Stimulated activated CD8-positive, alpha-beta memory T cell treated with anti-CD3 and anti-CD28 coated beads, Interleukin-2, amount 100 ng/mL, for 48 hours (primary cell): Measurements from ENCODE around the gene PTPRT.

Source experiments
- DNase-seq, 2 donors: peaks; one replicate each; pipeline ENCODE4 v3.0.0-alpha.2; 2020; ENCODE audit warnings: low read depth in 2 of 2

Gene PTPRT

GRCh38 chr20:42197599-42197998 lies 992.1 kb downstream of the PTPRT start:
- no peak for DNase-seq

GRCh38 chr20:42193119-42193518 lies 996.6 kb downstream of the PTPRT start:
- no peak for DNase-seq

- DNase-seq = no peak
Observed at GRCh38 chr20:42192321-42192720, 997.4 kb downstream of the PTPRT start.

DNA sequence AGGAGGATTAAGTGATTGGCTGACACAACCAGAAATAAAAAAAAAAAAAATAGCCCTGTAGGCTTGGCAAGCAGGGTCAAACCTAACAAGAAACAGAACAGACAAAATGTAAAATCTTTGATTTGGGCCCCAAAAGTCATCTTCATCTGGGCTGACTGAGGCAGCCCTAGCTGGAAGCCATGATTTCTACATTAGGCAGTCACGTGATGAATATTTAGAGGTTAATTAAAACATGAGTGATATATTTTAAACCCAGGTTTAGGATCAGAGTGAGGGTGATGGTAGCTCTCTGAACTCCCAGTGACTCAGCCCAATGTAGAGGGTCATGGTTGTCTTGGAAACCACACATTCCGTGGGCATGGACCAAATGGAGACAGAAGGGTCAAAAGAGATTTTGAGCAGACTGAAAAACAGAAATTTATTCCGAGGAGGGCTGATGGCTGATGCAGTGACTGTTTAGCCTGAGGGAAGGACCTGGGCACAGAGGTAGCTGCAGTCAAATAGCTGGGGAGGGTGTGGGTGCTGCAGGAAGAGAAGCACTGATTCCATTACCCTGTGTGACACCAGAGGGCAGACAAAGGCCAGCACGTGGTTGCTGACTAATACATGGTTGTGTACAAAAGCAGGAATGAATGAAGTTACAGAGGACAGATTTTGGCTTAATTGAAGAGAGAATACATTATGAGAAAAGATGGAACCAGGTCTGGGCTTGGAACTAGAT lies 998.4 kb downstream of the PTPRT start:
- no peak for DNase-seq

- DNase-seq = no peak
Observed at GRCh38 chr20:42190084-42190483, 999.6 kb downstream of the PTPRT start.

DNA sequence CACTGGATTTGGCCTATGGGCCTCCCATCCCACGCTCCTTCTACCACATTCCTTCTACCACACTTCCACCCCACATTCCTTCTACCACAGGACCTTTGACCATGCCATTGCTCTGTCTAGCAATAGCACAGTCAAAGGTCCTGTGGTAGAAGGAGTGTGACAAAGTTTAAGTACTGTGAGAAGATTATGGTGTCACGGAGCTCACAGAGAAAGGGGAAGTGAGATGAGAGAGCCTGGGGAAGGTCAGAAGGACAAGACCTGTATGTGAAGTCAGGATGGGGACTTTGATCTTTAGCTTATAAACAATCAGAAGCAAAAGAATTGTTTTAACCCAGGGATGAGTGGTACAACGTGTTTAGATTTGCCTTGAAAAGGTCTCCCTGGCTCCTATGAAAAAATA lies 1003.4 kb downstream of the PTPRT start:
- DNase-seq = no peak

GRCh38 chr20:42183147-42183546 lies 1006.6 kb downstream of the PTPRT start:
- DNase-seq = no peak

DNA sequence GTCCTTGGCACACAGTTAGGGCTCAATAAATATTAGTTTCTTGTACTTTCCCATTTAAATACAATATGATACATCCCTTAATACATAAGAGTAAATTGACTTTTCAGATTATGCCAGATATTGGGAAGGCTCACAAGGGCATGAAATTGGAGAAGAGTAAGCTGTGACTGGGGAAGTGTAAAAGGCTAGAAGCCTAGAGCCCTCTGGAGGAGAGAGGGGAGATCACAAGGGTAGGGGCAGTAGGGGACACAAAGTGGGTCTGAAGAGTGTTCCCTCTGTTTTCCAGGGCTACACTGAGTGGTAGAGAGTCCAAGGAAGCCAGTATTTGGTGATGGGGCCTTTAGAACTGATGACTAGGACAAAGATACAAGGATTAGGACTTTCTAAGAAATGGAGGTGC lies 1008.6 kb downstream of the PTPRT start:
- DNase-seq = no peak

- no peak for DNase-seq
Observed at GRCh38 chr20:42179768-42180167, 1009.9 kb downstream of the PTPRT start.

GRCh38 chr20:42173440-42173839 lies 1016.3 kb downstream of the PTPRT start:
- DNase-seq = no peak

GRCh38 chr20:42164121-42164890 lies 1025.4 kb downstream of the PTPRT start:
- DNase-seq = no peak

- DNase-seq = no peak
Observed at GRCh38 chr20:42161228-42161829, 1028.4 kb downstream of the PTPRT start.

DNA sequence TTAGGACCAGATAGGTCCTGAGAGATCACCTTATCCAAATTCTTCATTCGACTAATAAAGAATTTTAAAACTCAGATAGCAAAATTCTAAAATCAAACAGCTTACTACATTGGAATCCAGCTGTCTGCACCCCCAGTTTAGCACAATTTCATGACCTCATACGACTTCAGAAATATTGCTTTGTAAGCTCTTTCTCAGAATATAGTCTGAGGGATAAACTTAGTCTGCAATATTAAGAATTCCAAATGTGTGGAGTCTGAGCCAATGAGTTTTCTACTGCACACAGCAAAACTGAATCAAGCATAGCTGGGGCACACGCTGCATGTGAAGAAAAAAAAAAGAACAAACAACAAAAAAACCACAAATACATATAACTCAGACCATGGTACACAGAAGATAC lies 1029.9 kb downstream of the PTPRT start:
- no peak for DNase-seq

- DNase-seq = no peak
Observed at GRCh38 chr20:42158272-42158671, 1031.4 kb downstream of the PTPRT start.

- no peak for DNase-seq
Observed at GRCh38 chr20:42155586-42155985, 1034.1 kb downstream of the PTPRT start.

DNA sequence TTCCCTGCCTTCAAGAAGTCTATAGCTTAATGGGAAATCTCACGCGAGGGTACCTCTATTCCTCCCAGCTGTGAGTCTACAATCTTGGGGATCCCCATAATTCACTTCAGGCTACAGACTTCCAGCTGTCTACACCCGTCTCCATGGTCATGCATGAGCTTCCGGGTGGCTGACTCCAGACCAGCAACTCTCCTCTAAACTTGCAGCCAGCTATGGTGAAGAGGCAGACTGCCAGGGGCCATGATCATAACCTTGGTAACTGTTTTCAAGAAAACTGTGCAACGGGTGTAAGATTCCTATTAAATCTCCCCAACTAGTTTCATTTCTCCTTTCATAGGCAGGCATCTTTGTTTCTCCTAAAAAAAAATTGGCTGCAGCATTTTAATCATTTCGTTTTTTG lies 1037.1 kb downstream of the PTPRT start:
- no peak for DNase-seq

DNA sequence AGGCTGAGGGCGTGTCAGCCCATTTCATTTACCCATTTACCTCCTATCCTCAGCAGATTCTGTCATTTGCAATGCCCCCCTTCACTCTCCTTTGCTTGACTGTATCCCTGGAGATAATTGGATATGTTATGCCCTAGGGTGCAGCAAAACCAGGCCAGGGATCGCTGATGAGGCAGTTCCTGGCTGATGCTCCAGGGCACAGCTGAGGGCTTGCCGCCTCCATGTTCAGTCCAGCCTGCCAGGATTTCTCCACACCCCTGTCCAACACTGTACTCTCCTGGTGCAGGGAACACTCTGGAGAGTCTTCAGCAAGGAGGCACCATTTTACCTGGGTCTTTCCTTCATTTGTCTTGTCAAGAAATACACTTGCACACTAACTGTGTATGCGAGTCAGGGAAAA lies 1039.5 kb downstream of the PTPRT start:
- no peak for DNase-seq

- DNase-seq = no peak
Observed at GRCh38 chr20:42138729-42139128, 1051.0 kb downstream of the PTPRT start.

GRCh38 chr20:42134265-42135098 lies 1055.2 kb downstream of the PTPRT start:
- no peak for DNase-seq

- no peak for DNase-seq
Observed at GRCh38 chr20:42130810-42131596, 1058.7 kb downstream of the PTPRT start.

DNA sequence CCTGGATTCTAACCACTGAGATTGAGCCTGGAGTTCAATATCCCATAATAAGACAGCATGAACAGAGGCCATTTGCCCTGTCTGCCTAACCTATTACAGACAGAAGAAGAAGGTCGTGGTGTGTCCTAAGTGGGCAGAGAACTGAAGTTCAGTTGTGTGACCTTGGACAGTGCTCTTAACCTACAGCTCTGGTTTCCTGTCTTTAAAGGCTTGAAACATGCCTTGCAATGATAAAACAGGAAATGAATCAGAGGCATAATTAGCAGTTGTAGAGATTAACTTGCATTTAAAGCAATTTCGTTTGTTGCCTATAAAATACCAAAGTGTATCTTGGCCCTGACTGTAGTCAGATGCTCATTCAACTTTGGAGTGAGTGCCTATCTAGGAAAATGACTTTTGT lies 1064.3 kb downstream of the PTPRT start:
- DNase-seq = no peak
